HepG2 (cell line): ENCODE data around the gene RTCA. TPM values are rescaled to one million over a fixed set of nuclear protein-coding genes. Genes with fewer than 3 reads are reported as not detected.
A peak's percentile ranks its signal among the peaks of the same experiment; 100 is the strongest.

Source experiments
- ATAC-seq: fragments of 200-7000 bp; cut with Tn5 transposase; 3 replicates; pipeline ENCODE4 v1.9.1; 2020; ENCODE audit warnings: mild to moderate bottlenecking, moderate library complexity
- BruUV-seq: library from RNA; stranded (reverse); fragments of 400-500 nt; replicated peaks from 2 replicates; lab custom pipeline; 2021; lab: Mats Ljungman, UMichigan
- CTCF ChIA-PET: fragments of 300-600 bp; formaldehyde crosslinking; extraction: SDS; loops from one replicate; lab custom pipeline; 2021; ENCODE audit warnings: low total read pairs, inconsistent platforms, low intra/inter-chr PET ratio; lab: Yijun Ruan, JAX
- POLR2A ChIA-PET: fragments of 350-600 bp; sonication (Branson Sonifier 250); formaldehyde crosslinking; loops from one replicate; lab custom pipeline; 2020; ENCODE audit warnings: antibody characterized with exemption, inconsistent platforms; lab: Yijun Ruan, JAX
- DNase-seq: peaks from one replicate; pipeline ENCODE4 v3.0.0-alpha.2; 2015; ENCODE audit warnings: low spot score
- FAIRE-seq: peaks from 3 replicates; lab custom pipeline; 2011; peaks lifted over from hg19 to GRCh38; lab: Jason Lieb, UNC
- H2AFZ ChIP-seq: one replicate; pipeline ENCODE4 v1.6.1; 2011; ENCODE audit warnings: low read length, inconsistent platforms
- H3K27ac ChIP-seq: fragments of 300-600 bp; 3 replicates; pipeline ENCODE4 v1.8.0; 2011; ENCODE audit warnings: mixed run types, mild to moderate bottlenecking, mixed read lengths, low read length, inconsistent platforms; ENCODE audit not compliant: insufficient read depth; ENCODE audit errors: extremely low read length
- H3K27me3 ChIP-seq, 2 experiments: fragments of 200-600 bp in 1 of 2; 2 replicates in 1 of 2; 3 replicates in 1 of 2; pipeline versions ENCODE4 v1.6.0 to v1.8.0; 2011; ENCODE audit warnings: low read length in 2 of 2, mild to moderate bottlenecking in 2 of 2, moderate library complexity in 2 of 2, inconsistent platforms in 1 of 2; ENCODE audit not compliant: insufficient read depth in 2 of 2, control insufficient read depth in 1 of 2
- H3K36me3 ChIP-seq, 2 experiments: fragments of 200-600 bp in 1 of 2; replicated peaks in 1 of 2; 2 replicates in 1 of 2; 3 replicates in 1 of 2; pipeline versions ENCODE4 v1.5.1 to v1.8.0; 2011; ENCODE audit warnings: low read length in 2 of 2, inconsistent platforms in 1 of 2; ENCODE audit not compliant: insufficient read depth in 2 of 2, control insufficient read depth in 1 of 2
- H3K4me1 ChIP-seq: 2 replicates; pipeline ENCODE4 v1.5.1; 2012; ENCODE audit warnings: low read length, inconsistent platforms; ENCODE audit not compliant: insufficient read depth
- H3K4me2 ChIP-seq: 2 replicates; pipeline ENCODE4 v1.6.0; 2011; ENCODE audit warnings: low read depth, low read length, inconsistent platforms
- H3K4me3 ChIP-seq, 3 experiments: fragments of 200-600 bp in 1 of 3; sonication (generic), shearing (Covaris generic) in 1 of 3; replicated peaks in 1 of 3; 2 replicates each; pipeline ENCODE4 v1.5.1; 2011 to 2016; ENCODE audit warnings: low read length in 3 of 3, inconsistent platforms in 2 of 3, low read depth in 2 of 3, mild to moderate bottlenecking in 2 of 3, control low read depth in 1 of 3, mixed read lengths in 1 of 3; ENCODE audit not compliant: insufficient read depth in 1 of 3
- H3K79me2 ChIP-seq: one replicate; pipeline ENCODE4 v1.6.1; 2011; ENCODE audit warnings: low read length, inconsistent platforms; ENCODE audit not compliant: insufficient read depth
- H3K9ac ChIP-seq: 2 replicates; pipeline ENCODE4 v1.6.0; 2011; ENCODE audit warnings: mild to moderate bottlenecking, low read depth, low read length, inconsistent platforms; ENCODE audit not compliant: insufficient read depth
- H3K9me3 ChIP-seq: 2 replicates; pipeline ENCODE4 v1.5.1; 2012; ENCODE audit warnings: mild to moderate bottlenecking, low read length
- H4K20me1 ChIP-seq: 2 replicates; pipeline ENCODE4 v1.6.0; 2011; ENCODE audit warnings: inconsistent platforms, mild to moderate bottlenecking, low read length, moderate library complexity; ENCODE audit not compliant: insufficient read depth
- FOSL2 ChIP-seq: sonication (generic); formaldehyde crosslinking; IDR thresholded peaks from 2 replicates; pipeline ENCODE4 v1.4.0; 2020; ENCODE audit warnings: missing genetic modification reagents
- ONECUT2 ChIP-seq: sonication (generic); formaldehyde crosslinking; IDR thresholded peaks from 2 replicates; pipeline ENCODE4 v1.4.0; 2020; ENCODE audit warnings: missing genetic modification reagents
- ZNF121 ChIP-seq: sonication (generic); formaldehyde crosslinking; IDR thresholded peaks from 2 replicates; pipeline ENCODE4 v1.5.0; 2020; ENCODE audit warnings: mild to moderate bottlenecking, missing genetic modification reagents
- ZNF496 ChIP-seq: sonication (generic); formaldehyde crosslinking; IDR thresholded peaks from 2 replicates; pipeline ENCODE4 v1.8.1; 2023; ENCODE audit warnings: mild to moderate bottlenecking, moderate library complexity, missing genetic modification reagents; ENCODE audit not compliant: insufficient replicate concordance
- WGBS: methylation state at CpG from one replicate; pipeline ENCODE4 v1.1.6; 2017; ENCODE audit warnings: low lambda C conversion rate; 5-methylcytosine and 5-hydroxymethylcytosine counted together
- in situ Hi-C: cut with HindIII; loops from 2 replicates; pipeline ENCODE4 v1.10.0; 2017; ENCODE audit warnings: low pct_unique_long_range_greater_than_20kb; ENCODE audit not compliant: extremely low pct_ligation_motif_present
- intact Hi-C: fragments of 100-400 bp; cut with micrococcal nuclease; formaldehyde crosslinking; loops from one replicate; pipeline ENCODE4 v1.10.0; 2022; ENCODE audit not compliant: unreplicated experiment
- polyA plus RNA-seq, 8 experiments: library from polyadenylated mRNA; depleted of rRNA in 3 of 8; stranded (reverse) in 7 of 8; unstranded in 1 of 8; fragments of >200 nt; fragmentation: Illumina TruSeq in 4 of 8; extraction: Trizol in 4 of 8; gene quantifications; 2 replicates each; pipeline versions ENCODE4 v1.2.1 to v1.2.3, GENCODE V29; 2011 to 2016; ENCODE audit warnings: low read depth in 4 of 8, missing spikeins in 1 of 8, mixed read lengths in 1 of 8; ENCODE audit not compliant: insufficient read depth in 1 of 8
- total RNA-seq, 5 experiments: library from RNA; depleted of rRNA; stranded (reverse); fragments of >200 nt; fragmentation: Illumina TruSeq; extraction: Trizol; gene quantifications; 2 replicates each; pipeline ENCODE4 v1.2.3, GENCODE V29; 2016; ENCODE audit warnings: low read depth in 1 of 5
- TF ChIP-seq, protein P1 (sequence below): sonication (generic); formaldehyde crosslinking; IDR thresholded peaks from 2 replicates; pipeline ENCODE4 v1.4.0; 2020; ENCODE audit warnings: missing genetic modification reagents
- TF ChIP-seq, protein P2 (sequence below): sonication (generic); formaldehyde crosslinking; IDR thresholded peaks from 2 replicates; pipeline ENCODE4 v1.4.0; 2020; ENCODE audit warnings: missing genetic modification reagents

RTCA gene
- total and polyA plus RNA-seq, 2 of the 13 experiments (the other 11 are each of a cell fraction or from before 2014, with no cell fraction given), result 22.7 to 31.0 TPM

GRCh38 chr1:100323419-100324106, 57.5 kb downstream of the RTCA start:
- H3K4me2 ChIP-seq, result peak overlapping the region; percentile 52
- FAIRE-seq (no peak), ATAC-seq (no peak; the same call in 2 of the 3 replicates), DNase-seq (no peak)
- TF ChIP-seq FOSL2 (CRISPR knock-in tag), result 0 out of 2 replicates have a peak, but pooled peaks have one; percentile 12
- TF ChIP-seq ONECUT2 (CRISPR knock-in tag), result no peak
- TF ChIP-seq ZNF121 (CRISPR knock-in tag), result peak; percentile 87
- TF ChIP-seq ZNF496, result no peak
- H3K36me3 ChIP-seq, result no peaks in the 10 kb centered on the region
- no peak overlapping the region for H3K4me3 ChIP-seq
- H3K9me3 ChIP-seq, result no peaks in the 10 kb centered on the region
- H3K4me1 ChIP-seq, result peaks cover 34% of the 10 kb centered on the region
- intact Hi-C loops (no loop called here), in situ Hi-C loops (no loop called here)
- no peak overlapping the region for H2AFZ ChIP-seq
- no peaks in the 10 kb centered on the region for H3K79me2 ChIP-seq
- BruUV-seq, result no TSS peak
- H3K27me3 ChIP-seq, result no peaks in the 10 kb centered on the region
- POLR2A ChIA-PET, result interaction anchor here (0.6 kb wide), 1 partner anchor 29 kb away, joined by 3 read pairs; the partner anchor contains the start of gene CDC14A
- WGBS, result 41% methylated on average over 6 of the region's 6 CpGs
- H3K27ac ChIP-seq, result no peak overlapping the region
- CTCF ChIA-PET, result no interaction called here
- no peak overlapping the region for H3K9ac ChIP-seq
- no peaks in the 10 kb centered on the region for H4K20me1 ChIP-seq

- FAIRE-seq (no peak), DNase-seq (no peak), ATAC-seq (no peak)
- Histone ChIP-seq H3K4me3 (no peak overlapping the region), H3K36me3 (no peaks in the 10 kb centered on the region), H3K4me2 (no peak overlapping the region), H2AFZ (no peak overlapping the region), H3K9me3 (no peaks in the 10 kb centered on the region), H3K27ac (no peak overlapping the region), H3K79me2 (no peaks in the 10 kb centered on the region), H3K9ac (no peak overlapping the region), H4K20me1 (no peaks in the 10 kb centered on the region), H3K4me1 (peaks cover 30% of the 10 kb centered on the region), H3K27me3 (no peaks in the 10 kb centered on the region)
- ChIA-PET POLR2A (no interaction called here), CTCF (no interaction called here)
- TF ChIP-seq, protein P1, sequence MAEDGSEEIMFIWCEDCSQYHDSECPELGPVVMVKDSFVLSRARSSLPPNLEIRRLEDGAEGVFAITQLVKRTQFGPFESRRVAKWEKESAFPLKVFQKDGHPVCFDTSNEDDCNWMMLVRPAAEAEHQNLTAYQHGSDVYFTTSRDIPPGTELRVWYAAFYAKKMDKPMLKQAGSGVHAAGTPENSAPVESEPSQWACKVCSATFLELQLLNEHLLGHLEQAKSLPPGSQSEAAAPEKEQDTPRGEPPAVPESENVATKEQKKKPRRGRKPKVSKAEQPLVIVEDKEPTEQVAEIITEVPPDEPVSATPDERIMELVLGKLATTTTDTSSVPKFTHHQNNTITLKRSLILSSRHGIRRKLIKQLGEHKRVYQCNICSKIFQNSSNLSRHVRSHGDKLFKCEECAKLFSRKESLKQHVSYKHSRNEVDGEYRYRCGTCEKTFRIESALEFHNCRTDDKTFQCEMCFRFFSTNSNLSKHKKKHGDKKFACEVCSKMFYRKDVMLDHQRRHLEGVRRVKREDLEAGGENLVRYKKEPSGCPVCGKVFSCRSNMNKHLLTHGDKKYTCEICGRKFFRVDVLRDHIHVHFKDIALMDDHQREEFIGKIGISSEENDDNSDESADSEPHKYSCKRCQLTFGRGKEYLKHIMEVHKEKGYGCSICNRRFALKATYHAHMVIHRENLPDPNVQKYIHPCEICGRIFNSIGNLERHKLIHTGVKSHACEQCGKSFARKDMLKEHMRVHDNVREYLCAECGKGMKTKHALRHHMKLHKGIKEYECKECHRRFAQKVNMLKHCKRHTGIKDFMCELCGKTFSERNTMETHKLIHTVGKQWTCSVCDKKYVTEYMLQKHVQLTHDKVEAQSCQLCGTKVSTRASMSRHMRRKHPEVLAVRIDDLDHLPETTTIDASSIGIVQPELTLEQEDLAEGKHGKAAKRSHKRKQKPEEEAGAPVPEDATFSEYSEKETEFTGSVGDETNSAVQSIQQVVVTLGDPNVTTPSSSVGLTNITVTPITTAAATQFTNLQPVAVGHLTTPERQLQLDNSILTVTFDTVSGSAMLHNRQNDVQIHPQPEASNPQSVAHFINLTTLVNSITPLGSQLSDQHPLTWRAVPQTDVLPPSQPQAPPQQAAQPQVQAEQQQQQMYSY (CRISPR knock-in tag), result no peak
- TF ChIP-seq, protein P2, sequence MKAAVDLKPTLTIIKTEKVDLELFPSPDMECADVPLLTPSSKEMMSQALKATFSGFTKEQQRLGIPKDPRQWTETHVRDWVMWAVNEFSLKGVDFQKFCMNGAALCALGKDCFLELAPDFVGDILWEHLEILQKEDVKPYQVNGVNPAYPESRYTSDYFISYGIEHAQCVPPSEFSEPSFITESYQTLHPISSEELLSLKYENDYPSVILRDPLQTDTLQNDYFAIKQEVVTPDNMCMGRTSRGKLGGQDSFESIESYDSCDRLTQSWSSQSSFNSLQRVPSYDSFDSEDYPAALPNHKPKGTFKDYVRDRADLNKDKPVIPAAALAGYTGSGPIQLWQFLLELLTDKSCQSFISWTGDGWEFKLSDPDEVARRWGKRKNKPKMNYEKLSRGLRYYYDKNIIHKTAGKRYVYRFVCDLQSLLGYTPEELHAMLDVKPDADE (CRISPR knock-in tag), result no peak
- WGBS, result 49% methylated on average over 7 of the region's 7 CpGs
- in situ Hi-C loops, result no loop called here
- intact Hi-C loops, result no loop called here
- BruUV-seq, result no TSS peak
Measured at GRCh38 chr1:100325415-100326324, 59.7 kb downstream of the RTCA start.
